GM12873 (cell line): ENCODE measurements around the gene SGTA.

ENCODE experiments used
- CTCF ChIP-seq: IDR thresholded peaks from 2 replicates; pipeline ENCODE4 v1.5.1; 2012; ENCODE audit warnings: low read depth, mild to moderate bottlenecking, moderate library complexity, low read length, control low read depth; ENCODE audit not compliant: insufficient read depth; ENCODE audit errors: missing control alignments

SGTA gene

GRCh38 chr19:2775556-2776430 lies 7.3 kb downstream of the SGTA start:
- no peak for TF ChIP-seq CTCF

- TF ChIP-seq CTCF: no peak
Observed at GRCh38 chr19:2774953-2775555, 8.0 kb downstream of the SGTA start.

- TF ChIP-seq CTCF: no peak
Observed at GRCh38 chr19:2774083-2774679, 8.9 kb downstream of the SGTA start.

GRCh38 chr19:2771786-2772674 lies 11.0 kb downstream of the SGTA start:
- no peak for TF ChIP-seq CTCF

DNA sequence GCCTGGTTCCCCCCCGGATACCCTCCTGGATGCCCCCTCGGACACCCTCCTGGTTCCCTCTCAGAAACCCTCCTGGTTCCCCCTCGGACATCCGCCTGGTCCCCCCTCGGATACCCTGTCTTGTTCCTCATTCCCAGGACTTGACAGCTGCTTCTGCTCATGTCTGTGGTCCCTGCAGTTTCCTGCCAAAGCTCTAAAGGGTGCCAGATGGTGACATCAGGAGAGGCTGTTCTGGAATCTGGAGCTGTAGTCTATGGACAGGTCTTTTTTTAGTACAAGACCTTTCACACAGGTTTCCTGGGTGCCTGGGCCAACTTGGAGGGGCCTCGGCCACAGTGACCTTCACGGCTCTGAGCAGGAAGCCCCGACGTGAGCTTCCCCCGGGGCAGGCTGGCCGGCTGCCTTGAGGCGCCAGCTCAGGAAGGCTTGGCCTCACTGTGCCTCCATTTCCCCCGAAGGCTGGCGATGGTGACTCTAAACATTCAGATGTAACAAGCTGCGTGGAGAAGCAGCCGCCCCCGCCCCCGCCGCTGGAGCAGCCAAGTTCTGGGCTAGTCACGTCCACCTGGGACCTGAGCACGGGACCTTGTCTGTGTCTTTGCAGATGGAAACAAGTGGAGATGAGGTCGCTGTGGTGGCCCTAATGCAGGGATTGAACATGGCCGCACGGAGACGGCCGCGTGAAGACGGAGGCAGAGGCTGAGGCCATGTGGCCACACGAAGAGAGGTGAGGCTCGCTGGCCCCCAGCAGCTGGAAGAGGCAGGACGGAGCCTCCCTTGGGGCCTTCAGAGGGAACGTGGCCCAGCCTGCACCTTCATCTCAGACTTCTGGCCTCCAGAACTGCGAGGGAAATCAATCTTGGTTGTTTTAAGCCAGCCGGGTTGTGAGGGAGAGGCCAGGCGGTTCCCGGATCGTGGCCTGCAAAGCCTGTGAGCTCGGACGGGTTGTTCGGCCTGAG lies 12.7 kb downstream of the SGTA start:
- no peak for TF ChIP-seq CTCF

- TF ChIP-seq CTCF: no peak
Observed at GRCh38 chr19:2769218-2769617, 13.9 kb downstream of the SGTA start.
